ENCODE data around the gene PTPN3. TPM values are rescaled to one million over a fixed set of nuclear protein-coding genes. Genes with fewer than 3 reads are reported as not detected.
A peak's percentile ranks its signal among the peaks of the same experiment; 100 is the strongest.

Gene PTPN3
- total and polyA plus RNA-seq, 2 donors (not counting 1 experiment from before 2014, with no cell fraction given), result 1.4 to 2.3 TPM

GRCh38 chr9:109449036-109449798 is 48.9 kb downstream of the PTPN3 start:
- H3K27me3 ChIP-seq (ENCODE audit: control insufficient read depth, insufficient read depth, low read length), result no peaks in the 10 kb centered on the region
- TF ChIP-seq EZH2 (IDR thresholded peaks at IDR 0.05; ENCODE audit: low read length, missing control alignments), result no peak
- no peak for TF ChIP-seq CTCF (conservative IDR thresholded peaks at IDR 0.05 in 1 of 2, IDR thresholded peaks at IDR 0.05 in 1 of 2; ENCODE audit: low read depth in 1 of 2, low read length in 2 of 2)
- no peak overlapping the region for H2AFZ ChIP-seq (ENCODE audit: low read length)
- H3K4me3 ChIP-seq (replicated peaks in 1 of 4; ENCODE audit: control extremely low read depth in 1 of 4, insufficient read depth in 1 of 4, low read depth in 3 of 4, low read length in 4 of 4), result no peak overlapping the region
- no peaks in the 10 kb centered on the region for H3K79me2 ChIP-seq (ENCODE audit: control insufficient read depth, insufficient read depth, low read length)
- H3K4me2 ChIP-seq (ENCODE audit: extremely low read depth, insufficient read depth, low read length), result no peak overlapping the region
- peaks cover 3% of the 10 kb centered on the region for H3K4me1 ChIP-seq (ENCODE audit: control insufficient read depth, extremely low read depth, insufficient read depth, low read length)
- no peaks in the 10 kb centered on the region for H3K36me3 ChIP-seq (ENCODE audit: control insufficient read depth, insufficient read depth, low read length)
- no peak for DNase-seq (ENCODE audit: low read depth in 2 of 2)
- H3K9me3 ChIP-seq (ENCODE audit: control insufficient read depth, insufficient read depth, low read depth, low read length), result no peaks in the 10 kb centered on the region
- no peak overlapping the region for H3K9ac ChIP-seq (ENCODE audit: insufficient read depth, low read length)
- H4K20me1 ChIP-seq (ENCODE audit: control insufficient read depth, extremely low read depth, insufficient read depth, low read length), result no peaks in the 10 kb centered on the region
- H3K27ac ChIP-seq (ENCODE audit: insufficient read depth, low read length), result no peak overlapping the region

GRCh38 chr9:109448223-109448622 is 49.9 kb downstream of the PTPN3 start:
- TF ChIP-seq EZH2 (IDR thresholded peaks at IDR 0.05; ENCODE audit: low read length, missing control alignments) (no peak), CTCF (conservative IDR thresholded peaks at IDR 0.05 in 1 of 2, IDR thresholded peaks at IDR 0.05 in 1 of 2; ENCODE audit: low read depth in 1 of 2, low read length in 2 of 2) (no peak)
- Histone ChIP-seq H3K9ac (ENCODE audit: insufficient read depth, low read length) (no peak overlapping the region), H3K79me2 (ENCODE audit: control insufficient read depth, insufficient read depth, low read length) (no peaks in the 10 kb centered on the region), H4K20me1 (ENCODE audit: control insufficient read depth, extremely low read depth, insufficient read depth, low read length) (no peaks in the 10 kb centered on the region), H3K27ac (ENCODE audit: insufficient read depth, low read length) (no peak overlapping the region), H3K4me3 (replicated peaks in 1 of 4; ENCODE audit: control extremely low read depth in 1 of 4, insufficient read depth in 1 of 4, low read depth in 3 of 4, low read length in 4 of 4) (no peak overlapping the region), H3K36me3 (ENCODE audit: control insufficient read depth, insufficient read depth, low read length) (no peaks in the 10 kb centered on the region), H2AFZ (ENCODE audit: low read length) (no peak overlapping the region), H3K4me2 (ENCODE audit: extremely low read depth, insufficient read depth, low read length) (no peak overlapping the region), H3K27me3 (ENCODE audit: control insufficient read depth, insufficient read depth, low read length) (no peaks in the 10 kb centered on the region), H3K9me3 (ENCODE audit: control insufficient read depth, insufficient read depth, low read depth, low read length) (no peaks in the 10 kb centered on the region), H3K4me1 (ENCODE audit: control insufficient read depth, extremely low read depth, insufficient read depth, low read length) (peaks cover 3% of the 10 kb centered on the region)
- DNase-seq (ENCODE audit: low read depth in 2 of 2), result peak; percentile 32 to 65

GRCh38 chr9:109447329-109448076 is 50.6 kb downstream of the PTPN3 start:
- H3K9ac ChIP-seq (ENCODE audit: insufficient read depth, low read length), result no peak overlapping the region
- H3K36me3 ChIP-seq (ENCODE audit: control insufficient read depth, insufficient read depth, low read length), result no peaks in the 10 kb centered on the region
- no peaks in the 10 kb centered on the region for H3K9me3 ChIP-seq (ENCODE audit: control insufficient read depth, insufficient read depth, low read depth, low read length)
- TF ChIP-seq CTCF (conservative IDR thresholded peaks at IDR 0.05 in 1 of 2, IDR thresholded peaks at IDR 0.05 in 1 of 2; ENCODE audit: low read depth in 1 of 2, low read length in 2 of 2), result no peak
- no peak for TF ChIP-seq EZH2 (IDR thresholded peaks at IDR 0.05; ENCODE audit: low read length, missing control alignments)
- H3K79me2 ChIP-seq (ENCODE audit: control insufficient read depth, insufficient read depth, low read length), result no peaks in the 10 kb centered on the region
- no peak for DNase-seq (ENCODE audit: low read depth in 2 of 2)
- H2AFZ ChIP-seq (ENCODE audit: low read length), result no peak overlapping the region
- no peaks in the 10 kb centered on the region for H4K20me1 ChIP-seq (ENCODE audit: control insufficient read depth, extremely low read depth, insufficient read depth, low read length)
- H3K27ac ChIP-seq (ENCODE audit: insufficient read depth, low read length), result no peak overlapping the region
- H3K4me2 ChIP-seq (ENCODE audit: extremely low read depth, insufficient read depth, low read length), result no peak overlapping the region
- H3K4me3 ChIP-seq (replicated peaks in 1 of 4; ENCODE audit: control extremely low read depth in 1 of 4, insufficient read depth in 1 of 4, low read depth in 3 of 4, low read length in 4 of 4), result no peak overlapping the region
- peaks cover 3% of the 10 kb centered on the region for H3K4me1 ChIP-seq (ENCODE audit: control insufficient read depth, extremely low read depth, insufficient read depth, low read length)
- no peaks in the 10 kb centered on the region for H3K27me3 ChIP-seq (ENCODE audit: control insufficient read depth, insufficient read depth, low read length)
